Endothelial cell (in vitro differentiated cells): Measurements from ENCODE around the gene PLSCR3. TPM values are rescaled to one million over a fixed set of nuclear protein-coding genes. Genes with fewer than 3 reads are reported as not detected.
"Not testable (repeated sequence)": the region's sequence is repeated elsewhere in the genome, so short reads cannot be mapped to it uniquely, and the experiment has no call there.

Source experiments
- DNase-seq: peaks from one replicate; pipeline ENCODE4 v3.0.0; 2021; ENCODE audit warnings: low spot score
- H3K27ac Mint-ChIP-seq: one replicate; pipeline ENCODE4 v1.8.0; 2021; ENCODE audit warnings: mixed read lengths, inconsistent platforms; ENCODE audit not compliant: unreplicated experiment
- H3K27me3 Mint-ChIP-seq: one replicate; pipeline ENCODE4 v1.8.0; 2021; ENCODE audit warnings: mild to moderate bottlenecking, moderate library complexity, mixed read lengths, inconsistent platforms; ENCODE audit not compliant: unreplicated experiment
- H3K36me3 Mint-ChIP-seq: one replicate; pipeline ENCODE4 v1.8.0; 2021; ENCODE audit warnings: mild to moderate bottlenecking, low read depth, mixed read lengths, inconsistent platforms; ENCODE audit not compliant: unreplicated experiment
- H3K4me1 Mint-ChIP-seq: one replicate; pipeline ENCODE4 v1.8.0; 2021; ENCODE audit warnings: mild to moderate bottlenecking, mixed read lengths, inconsistent platforms; ENCODE audit not compliant: unreplicated experiment
- H3K4me3 Mint-ChIP-seq: one replicate; pipeline ENCODE4 v1.8.0; 2021; ENCODE audit warnings: mild to moderate bottlenecking, mixed read lengths, inconsistent platforms; ENCODE audit not compliant: unreplicated experiment
- H3K9me3 Mint-ChIP-seq: one replicate; pipeline ENCODE4 v1.8.0; 2021; ENCODE audit warnings: mixed read lengths, inconsistent platforms; ENCODE audit not compliant: unreplicated experiment
- CTCF ChIP-seq: fragments of 200-600 bp; sonication (generic); IDR thresholded peaks from one replicate; pipeline ENCODE4 v1.5.0; 2021; ENCODE audit warnings: antibody characterized with exemption; ENCODE audit not compliant: unreplicated experiment
- total RNA-seq: library from RNA; stranded (reverse); fragmentation: NEBNext Ultra II Directional; extraction: Animal tissue kit (Norgen Biotek cat#: 25700); gene quantifications from one replicate; pipeline ENCODE4 v1.2.1, GENCODE V29; 2021; ENCODE audit not compliant: unreplicated experiment

Gene PLSCR3
- total RNA-seq, 1 donor from 2014 or later, result 74.2 TPM

GRCh38 chr17:7374353-7374752 is 20.0 kb downstream of the PLSCR3 start:
- TF ChIP-seq CTCF, result no peak

GRCh38 chr17:7370853-7371252 is 23.5 kb downstream of the PLSCR3 start:
- no peak for DNase-seq
- Mint-ChIP-seq H3K27me3 (peaks cover 2% of the 10 kb centered on the region), H3K4me3 (no peak overlapping the region), H3K27ac (no peak overlapping the region), H3K36me3 (no peaks in the 10 kb centered on the region), H3K9me3 (no peaks in the 10 kb centered on the region), H3K4me1 (no peaks in the 10 kb centered on the region)
- no peak for TF ChIP-seq CTCF

More at GRCh38 chr17:7374353-7374752, 20.0 kb downstream of the PLSCR3 start:
- Mint-ChIP-seq H3K9me3 (no peaks in the 10 kb centered on the region), H3K36me3 (peaks cover 1% of the 10 kb centered on the region), H3K27me3 (peaks cover 2% of the 10 kb centered on the region), H3K4me3 (no peak overlapping the region), H3K4me1 (no peaks in the 10 kb centered on the region), H3K27ac (no peak overlapping the region)
- no peak for DNase-seq

GRCh38 chr17:7369825-7370224 is 24.5 kb downstream of the PLSCR3 start:
- DNase-seq, result no peak
- peaks cover 2% of the 10 kb centered on the region for H3K27me3 Mint-ChIP-seq
- no peaks in the 10 kb centered on the region for H3K4me1 Mint-ChIP-seq
- no peak for TF ChIP-seq CTCF
- no peak overlapping the region for H3K27ac Mint-ChIP-seq
- H3K36me3 Mint-ChIP-seq, result no peaks in the 10 kb centered on the region
- no peaks in the 10 kb centered on the region for H3K9me3 Mint-ChIP-seq
- no peak overlapping the region for H3K4me3 Mint-ChIP-seq

GRCh38 chr17:7368599-7368994 is 25.7 kb downstream of the PLSCR3 start:
- not testable (repeated sequence) for H3K4me1 Mint-ChIP-seq, H3K27ac Mint-ChIP-seq, H3K4me3 Mint-ChIP-seq, H3K9me3 Mint-ChIP-seq, DNase-seq, H3K27me3 Mint-ChIP-seq, H3K36me3 Mint-ChIP-seq

GRCh38 chr17:7367918-7368598 is 26.3 kb downstream of the PLSCR3 start:
- Mint-ChIP-seq H3K27ac (peak overlapping the region; percentile 48), H3K4me3 (no peak overlapping the region)
- DNase-seq, result no peak

More at GRCh38 chr17:7367918-7368598, 26.3 kb downstream of the PLSCR3 start:
- peaks cover 2% of the 10 kb centered on the region for H3K27me3 Mint-ChIP-seq
- no peaks in the 10 kb centered on the region for H3K36me3 Mint-ChIP-seq
- no peaks in the 10 kb centered on the region for H3K9me3 Mint-ChIP-seq
- H3K4me1 Mint-ChIP-seq, result no peaks in the 10 kb centered on the region
- no peak for TF ChIP-seq CTCF
